ENCODE data around the gene AFM.

- TF ChIP-seq, protein P1, sequence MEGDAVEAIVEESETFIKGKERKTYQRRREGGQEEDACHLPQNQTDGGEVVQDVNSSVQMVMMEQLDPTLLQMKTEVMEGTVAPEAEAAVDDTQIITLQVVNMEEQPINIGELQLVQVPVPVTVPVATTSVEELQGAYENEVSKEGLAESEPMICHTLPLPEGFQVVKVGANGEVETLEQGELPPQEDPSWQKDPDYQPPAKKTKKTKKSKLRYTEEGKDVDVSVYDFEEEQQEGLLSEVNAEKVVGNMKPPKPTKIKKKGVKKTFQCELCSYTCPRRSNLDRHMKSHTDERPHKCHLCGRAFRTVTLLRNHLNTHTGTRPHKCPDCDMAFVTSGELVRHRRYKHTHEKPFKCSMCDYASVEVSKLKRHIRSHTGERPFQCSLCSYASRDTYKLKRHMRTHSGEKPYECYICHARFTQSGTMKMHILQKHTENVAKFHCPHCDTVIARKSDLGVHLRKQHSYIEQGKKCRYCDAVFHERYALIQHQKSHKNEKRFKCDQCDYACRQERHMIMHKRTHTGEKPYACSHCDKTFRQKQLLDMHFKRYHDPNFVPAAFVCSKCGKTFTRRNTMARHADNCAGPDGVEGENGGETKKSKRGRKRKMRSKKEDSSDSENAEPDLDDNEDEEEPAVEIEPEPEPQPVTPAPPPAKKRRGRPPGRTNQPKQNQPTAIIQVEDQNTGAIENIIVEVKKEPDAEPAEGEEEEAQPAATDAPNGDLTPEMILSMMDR (conservative IDR thresholded peaks at IDR 0.05) = no peak
- TF ChIP-seq EZH2 (IDR thresholded peaks at IDR 0.05; ENCODE audit: low read depth) = no peak
These were observed 28.4 kb upstream of the AFM start for GRCh38 chr4:73452953-73453700.

All from PC-9 (cell line).